NK-92 (cell line): Measurements from ENCODE around the gene SDC1.

Experiments
- DNase-seq: peaks from one replicate; lab custom pipeline; 2025; ENCODE audit not compliant: unreplicated experiment; lab: John Stamatoyannopoulos, UW

SDC1 gene

DNA sequence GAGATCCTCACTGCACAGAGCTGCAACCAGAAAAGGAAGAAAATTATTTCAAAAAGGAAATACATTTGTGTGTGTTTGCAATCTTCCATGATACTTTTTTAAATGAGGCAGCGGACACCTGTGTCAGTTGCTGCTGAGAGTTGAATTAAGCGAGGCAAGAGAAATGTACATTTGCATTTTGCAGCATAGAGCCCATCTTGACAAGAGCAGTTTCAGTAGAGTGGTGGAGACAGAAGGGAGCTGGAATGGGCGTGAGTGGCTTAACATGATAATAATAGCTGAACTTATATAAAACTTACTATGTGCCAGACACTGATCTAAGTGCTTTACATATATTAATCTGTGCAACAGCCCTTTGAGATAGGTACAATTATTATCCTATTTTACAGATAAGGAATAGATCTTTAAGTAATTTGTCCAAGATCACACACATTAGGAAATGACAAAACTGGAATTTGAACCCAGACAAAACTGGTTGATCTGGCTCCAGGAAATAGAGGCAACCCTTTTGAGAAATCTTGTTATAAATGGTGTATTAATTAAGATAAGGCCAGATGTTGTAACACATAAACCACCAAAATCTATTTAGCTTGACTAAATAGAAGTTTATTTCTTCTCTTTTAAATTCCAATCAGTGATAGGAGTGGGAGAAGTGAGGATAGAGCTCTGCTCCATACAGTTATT is 68.7 kb downstream of the SDC1 start:
- no peak for DNase-seq

- no peak for DNase-seq
Observed at GRCh38 chr2:20153131-20153851, 71.6 kb downstream of the SDC1 start.

DNA sequence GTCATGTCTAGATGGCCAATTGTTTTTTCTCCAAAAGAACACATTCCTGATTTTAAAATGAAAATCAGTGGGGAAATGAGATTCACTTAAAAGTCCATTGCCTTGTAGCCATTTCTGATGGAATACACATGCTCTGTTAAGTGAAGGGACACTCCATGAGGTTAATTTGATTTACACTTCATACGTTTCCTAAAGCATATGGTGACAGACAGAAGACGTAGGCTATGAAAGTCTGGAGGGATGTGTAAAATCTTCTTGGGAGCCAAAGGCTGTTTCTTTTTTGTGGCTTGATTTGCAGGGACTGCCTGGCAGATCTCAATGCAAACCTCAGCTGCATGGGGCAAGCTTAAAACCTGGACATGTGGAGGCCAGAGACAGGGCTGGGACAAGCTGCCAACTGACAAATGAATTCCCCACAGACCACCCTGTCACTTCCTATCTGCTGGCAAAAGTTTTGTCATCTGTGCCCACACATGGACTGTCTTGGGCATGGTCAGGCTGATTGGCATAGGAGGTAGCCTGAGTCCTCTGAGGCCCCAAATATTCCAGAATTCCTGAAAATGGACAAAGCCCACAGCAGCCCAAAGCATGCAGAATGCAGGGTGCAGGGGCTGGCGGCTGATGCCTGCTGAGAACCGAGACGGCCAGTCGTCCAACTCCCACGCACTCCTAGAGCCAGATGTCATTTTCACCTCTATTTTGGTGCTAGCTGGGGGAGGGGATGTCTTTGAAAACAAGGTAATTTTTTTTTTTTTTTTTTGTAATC is 73.9 kb downstream of the SDC1 start:
- no peak for DNase-seq
